ENCODE results near the gene SH3BP4.
A peak's percentile ranks its signal among the peaks of the same experiment; 100 is the strongest.

SH3BP4 gene

GRCh38 chr2:235041918-235042575 lies 90.2 kb downstream of the SH3BP4 start:
- no peak for DNase-seq (ENCODE audit: low read depth)

- no peak for DNase-seq (ENCODE audit: low read depth)
These were observed 91.0 kb downstream of the SH3BP4 start for GRCh38 chr2:235042576-235043515.

DNA sequence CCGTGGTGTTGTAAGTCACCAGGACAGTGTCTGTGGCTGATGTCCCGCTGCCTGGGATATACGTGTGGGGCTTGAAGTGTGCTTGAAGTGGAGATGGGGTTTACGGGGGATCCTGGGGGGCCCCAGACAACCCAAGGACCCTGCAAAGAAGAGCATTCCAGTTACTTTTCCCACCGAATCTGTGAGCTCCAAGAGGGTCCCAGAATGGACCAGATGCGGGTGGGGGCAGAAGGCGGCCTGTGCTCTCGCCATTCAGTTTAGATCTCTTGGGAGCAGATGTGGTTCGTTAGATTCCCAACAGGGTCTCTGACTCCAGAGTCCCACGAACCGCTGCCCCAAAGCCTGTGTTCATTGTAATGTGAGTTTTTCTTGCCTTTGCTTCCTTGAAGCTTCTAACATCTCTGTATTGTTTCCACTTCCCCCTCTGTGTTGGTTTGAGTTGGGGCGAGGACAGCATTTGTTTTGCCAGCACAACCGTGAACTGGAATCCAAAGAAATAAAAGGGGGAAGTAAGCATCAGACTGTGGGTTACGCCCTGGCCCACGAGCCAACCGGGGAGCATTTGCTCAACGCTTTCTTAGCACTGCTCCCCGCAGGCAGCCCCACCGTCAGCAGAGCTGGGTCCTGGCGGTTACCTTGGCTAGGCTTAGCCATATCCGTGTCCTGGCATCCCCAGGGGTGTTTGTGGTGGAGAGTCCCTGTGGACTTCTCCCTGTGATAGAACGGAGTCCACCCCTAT lies 92.1 kb downstream of the SH3BP4 start:
- DNase-seq (ENCODE audit: low read depth), result no peak

DNA sequence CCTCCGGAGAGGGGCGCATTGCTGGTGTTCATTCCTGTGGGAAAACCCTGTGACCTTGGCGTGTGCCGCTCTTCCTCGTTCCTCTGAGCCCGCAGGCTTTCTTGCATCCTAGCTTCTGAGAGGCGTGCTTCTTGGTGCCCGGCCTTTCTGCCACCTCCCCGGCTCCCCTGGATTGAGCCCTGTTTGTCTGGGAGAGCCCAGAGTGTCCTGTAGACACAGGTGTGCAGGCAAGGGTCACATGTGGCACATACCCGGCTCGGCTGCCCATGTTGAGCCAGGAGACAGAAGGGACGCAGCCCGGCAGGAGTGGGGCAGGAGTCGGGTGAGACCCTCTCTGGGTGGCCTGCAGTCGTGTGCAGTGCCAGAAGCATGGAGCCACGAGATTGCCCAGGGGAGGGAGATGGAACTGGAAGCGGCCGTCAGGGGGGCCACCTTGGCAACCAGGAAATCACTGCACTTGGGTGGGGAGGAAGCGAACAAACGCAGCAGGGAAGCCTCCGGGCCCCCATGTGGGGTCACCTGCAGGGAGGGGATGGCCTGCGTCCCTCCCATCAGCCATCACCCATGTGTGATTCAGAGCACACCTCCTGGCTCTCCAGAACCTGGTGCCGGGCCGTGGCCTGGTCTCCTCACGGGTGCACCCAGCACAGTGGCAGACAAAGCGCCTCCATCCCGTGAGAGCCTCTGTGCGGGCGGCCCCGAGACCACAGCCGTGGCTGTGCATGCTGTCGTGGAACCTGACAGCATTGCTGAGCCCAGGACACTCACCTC lies 92.9 kb downstream of the SH3BP4 start:
- no peak for DNase-seq (ENCODE audit: low read depth)

- DNase-seq (ENCODE audit: low read depth), result no peak
These were observed 93.6 kb downstream of the SH3BP4 start for GRCh38 chr2:235045336-235045972.

- no peak for DNase-seq (ENCODE audit: low read depth)
These were observed 94.1 kb downstream of the SH3BP4 start for GRCh38 chr2:235045973-235046343.

GRCh38 chr2:235046589-235046988 lies 94.8 kb downstream of the SH3BP4 start:
- DNase-seq (ENCODE audit: low read depth), result no peak

- no peak for DNase-seq (ENCODE audit: low read depth)
These were observed 95.6 kb downstream of the SH3BP4 start for GRCh38 chr2:235047171-235048160.

GRCh38 chr2:235048549-235048948 lies 96.7 kb downstream of the SH3BP4 start:
- DNase-seq (ENCODE audit: low read depth), result no peak

GRCh38 chr2:235049069-235049468 lies 97.3 kb downstream of the SH3BP4 start:
- DNase-seq (ENCODE audit: low read depth), result no peak

DNA sequence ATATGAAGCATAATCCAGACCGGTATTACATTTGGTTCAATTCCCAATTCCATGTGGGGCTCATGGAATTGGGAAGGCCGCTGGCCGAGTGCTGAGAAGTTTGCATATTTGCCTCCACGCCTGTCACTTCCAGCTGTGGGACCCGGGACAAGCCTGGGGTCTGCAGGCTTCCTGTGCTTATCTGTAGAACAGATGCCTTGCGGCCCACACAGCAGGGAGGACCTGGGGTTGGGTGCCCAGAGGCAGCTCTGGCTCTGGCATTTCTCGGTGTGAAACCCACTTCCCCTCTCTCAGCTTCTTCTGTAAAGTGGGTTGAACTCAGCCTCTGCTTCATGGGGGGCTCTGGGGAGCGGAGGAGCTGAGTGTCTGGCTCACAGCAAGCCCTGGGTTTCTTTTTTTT lies 97.9 kb downstream of the SH3BP4 start:
- DNase-seq (ENCODE audit: low read depth), result no peak

DNA sequence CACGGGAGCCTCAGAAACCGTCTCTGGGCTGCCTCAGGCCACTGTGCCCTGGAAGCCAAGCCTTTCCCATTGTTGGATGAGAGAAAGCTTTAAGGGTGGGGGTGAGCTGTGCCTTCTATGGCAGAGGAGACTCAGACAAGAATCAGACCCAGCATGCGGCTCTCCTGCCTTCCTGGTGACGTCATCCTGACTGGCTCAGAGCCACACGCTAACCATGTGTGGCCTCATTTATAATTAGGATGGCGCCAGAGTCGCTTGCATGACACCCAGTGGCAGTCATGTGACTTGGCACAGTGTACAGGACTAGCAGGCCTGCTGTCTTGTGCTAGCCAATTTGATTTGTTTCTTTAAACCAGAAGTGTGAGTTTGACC lies 99.1 kb downstream of the SH3BP4 start:
- peak; percentile 97 for DNase-seq (ENCODE audit: low read depth)

DNA sequence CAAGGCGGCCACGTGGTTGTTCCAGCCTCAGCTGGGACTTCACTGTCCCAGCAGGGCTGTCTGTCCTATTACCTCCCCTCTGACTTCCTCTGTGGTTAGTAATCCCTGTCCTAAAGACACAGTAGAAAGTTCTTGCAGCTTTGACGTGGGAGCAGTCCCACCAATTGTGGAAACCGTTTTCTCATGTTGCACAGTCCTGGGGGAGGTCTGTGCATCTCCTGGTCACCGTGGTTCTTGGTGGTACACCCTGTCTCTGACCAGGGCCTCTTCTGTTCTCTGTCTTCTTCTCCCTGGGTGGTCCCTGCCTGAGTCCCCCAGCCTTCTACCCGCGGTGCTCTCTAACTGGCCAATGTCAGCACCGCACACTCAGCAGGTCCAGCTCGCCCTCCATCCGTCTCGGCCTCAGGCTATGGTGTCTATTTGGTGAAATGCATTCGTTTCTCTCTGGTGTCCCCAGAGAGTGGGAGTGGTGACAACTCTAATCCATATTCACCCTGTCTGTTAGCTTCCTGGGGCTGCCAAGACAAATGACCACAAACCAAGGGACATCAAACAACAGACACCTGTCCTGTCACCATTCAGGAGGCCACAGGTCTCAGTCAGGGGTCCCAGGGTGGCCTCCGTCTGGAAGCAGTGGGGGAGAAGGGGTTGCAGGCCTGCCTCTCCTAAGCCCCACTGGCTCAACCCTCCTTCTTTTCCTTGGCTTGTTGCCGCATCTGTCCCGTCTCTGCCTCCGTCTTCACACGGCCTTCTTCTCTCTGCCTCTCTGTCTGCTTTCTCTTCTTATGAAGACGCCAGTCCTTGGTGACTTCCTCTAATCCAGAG lies 99.8 kb downstream of the SH3BP4 start:
- peak; percentile 26 for DNase-seq (ENCODE audit: low read depth)

GRCh38 chr2:235052514-235053354 lies 100.9 kb downstream of the SH3BP4 start:
- DNase-seq (ENCODE audit: low read depth), result no peak

- DNase-seq (ENCODE audit: low read depth), result no peak
These were observed 101.8 kb downstream of the SH3BP4 start for GRCh38 chr2:235053651-235054050.

GRCh38 chr2:235054475-235054874 lies 102.7 kb downstream of the SH3BP4 start:
- no peak for DNase-seq (ENCODE audit: low read depth)

DNA sequence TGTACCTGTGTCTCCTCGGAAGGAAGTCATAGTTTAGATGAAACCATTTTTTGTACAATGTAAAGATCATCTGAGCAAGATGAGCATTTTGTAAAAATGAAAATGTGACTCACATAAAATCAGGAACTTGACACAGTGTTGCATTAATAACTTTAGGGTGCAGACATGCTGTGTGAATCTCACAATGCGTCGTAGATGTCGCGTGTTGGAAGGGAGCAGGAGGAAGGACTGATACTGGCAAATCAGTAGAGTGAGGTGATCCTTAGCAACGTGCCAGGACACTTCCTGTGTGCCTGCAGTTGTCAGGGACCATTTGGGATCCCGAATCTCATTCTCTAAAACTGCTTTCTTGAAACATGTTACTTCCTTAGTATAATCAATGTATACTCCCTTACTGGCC lies 103.1 kb downstream of the SH3BP4 start:
- DNase-seq (ENCODE audit: low read depth), result no peak

GRCh38 chr2:235055891-235056516 lies 104.2 kb downstream of the SH3BP4 start:
- no peak for DNase-seq (ENCODE audit: low read depth)

Data from GM04504 (cell line).